HepG2 (cell line): ENCODE data around the gene FSTL1. TPM values are rescaled to one million over a fixed set of nuclear protein-coding genes. Genes with fewer than 3 reads are reported as not detected.

Experiments used
- ATAC-seq: fragments of 200-7000 bp; cut with Tn5 transposase; 3 replicates; pipeline ENCODE4 v1.9.1; 2020; ENCODE audit warnings: mild to moderate bottlenecking, moderate library complexity
- BruUV-seq: library from RNA; stranded (reverse); fragments of 400-500 nt; replicated peaks from 2 replicates; lab custom pipeline; 2021; lab: Mats Ljungman, UMichigan
- CTCF ChIA-PET: fragments of 300-600 bp; formaldehyde crosslinking; extraction: SDS; loops from one replicate; lab custom pipeline; 2021; ENCODE audit warnings: low total read pairs, inconsistent platforms, low intra/inter-chr PET ratio; lab: Yijun Ruan, JAX
- POLR2A ChIA-PET: fragments of 350-600 bp; sonication (Branson Sonifier 250); formaldehyde crosslinking; loops from one replicate; lab custom pipeline; 2020; ENCODE audit warnings: antibody characterized with exemption, inconsistent platforms; lab: Yijun Ruan, JAX
- DNase-seq: peaks from one replicate; pipeline ENCODE4 v3.0.0-alpha.2; 2015; ENCODE audit warnings: low spot score
- FAIRE-seq: peaks from 3 replicates; lab custom pipeline; 2011; peaks lifted over from hg19 to GRCh38; lab: Jason Lieb, UNC
- H2AFZ ChIP-seq: one replicate; pipeline ENCODE4 v1.6.1; 2011; ENCODE audit warnings: low read length, inconsistent platforms
- H3K27ac ChIP-seq: fragments of 300-600 bp; 3 replicates; pipeline ENCODE4 v1.8.0; 2011; ENCODE audit warnings: mixed run types, mild to moderate bottlenecking, mixed read lengths, low read length, inconsistent platforms; ENCODE audit not compliant: insufficient read depth; ENCODE audit errors: extremely low read length
- H3K27me3 ChIP-seq, 2 experiments: fragments of 200-600 bp in 1 of 2; 2 replicates in 1 of 2; 3 replicates in 1 of 2; pipeline versions ENCODE4 v1.6.0 to v1.8.0; 2011; ENCODE audit warnings: low read length in 2 of 2, mild to moderate bottlenecking in 2 of 2, moderate library complexity in 2 of 2, inconsistent platforms in 1 of 2; ENCODE audit not compliant: insufficient read depth in 2 of 2, control insufficient read depth in 1 of 2
- H3K36me3 ChIP-seq, 2 experiments: fragments of 200-600 bp in 1 of 2; replicated peaks in 1 of 2; 2 replicates in 1 of 2; 3 replicates in 1 of 2; pipeline versions ENCODE4 v1.5.1 to v1.8.0; 2011; ENCODE audit warnings: low read length in 2 of 2, inconsistent platforms in 1 of 2; ENCODE audit not compliant: insufficient read depth in 2 of 2, control insufficient read depth in 1 of 2
- H3K4me1 ChIP-seq: 2 replicates; pipeline ENCODE4 v1.5.1; 2012; ENCODE audit warnings: low read length, inconsistent platforms; ENCODE audit not compliant: insufficient read depth
- H3K4me2 ChIP-seq: 2 replicates; pipeline ENCODE4 v1.6.0; 2011; ENCODE audit warnings: low read depth, low read length, inconsistent platforms
- H3K4me3 ChIP-seq, 3 experiments: fragments of 200-600 bp in 1 of 3; sonication (generic), shearing (Covaris generic) in 1 of 3; replicated peaks in 1 of 3; 2 replicates each; pipeline ENCODE4 v1.5.1; 2011 to 2016; ENCODE audit warnings: low read length in 3 of 3, inconsistent platforms in 2 of 3, low read depth in 2 of 3, mild to moderate bottlenecking in 2 of 3, control low read depth in 1 of 3, mixed read lengths in 1 of 3; ENCODE audit not compliant: insufficient read depth in 1 of 3
- H3K79me2 ChIP-seq: one replicate; pipeline ENCODE4 v1.6.1; 2011; ENCODE audit warnings: low read length, inconsistent platforms; ENCODE audit not compliant: insufficient read depth
- H3K9ac ChIP-seq: 2 replicates; pipeline ENCODE4 v1.6.0; 2011; ENCODE audit warnings: mild to moderate bottlenecking, low read depth, low read length, inconsistent platforms; ENCODE audit not compliant: insufficient read depth
- H3K9me3 ChIP-seq: 2 replicates; pipeline ENCODE4 v1.5.1; 2012; ENCODE audit warnings: mild to moderate bottlenecking, low read length
- H4K20me1 ChIP-seq: 2 replicates; pipeline ENCODE4 v1.6.0; 2011; ENCODE audit warnings: inconsistent platforms, mild to moderate bottlenecking, low read length, moderate library complexity; ENCODE audit not compliant: insufficient read depth
- ARID5B ChIP-seq: IDR thresholded peaks from 2 replicates; pipeline ENCODE4 v1.4.0; 2020; ENCODE audit warnings: mild to moderate bottlenecking, missing genetic modification reagents
- DRAP1 ChIP-seq: IDR thresholded peaks from 2 replicates; pipeline ENCODE4 v1.6.1; 2016; ENCODE audit warnings: missing genetic modification reagents, missing compliant biosample characterization
- EHMT2 ChIP-seq: fragments of 200-600 bp; sonication (generic); IDR thresholded peaks from 2 replicates; pipeline ENCODE4 v1.7.0; 2017; ENCODE audit warnings: antibody characterized with exemption, low read depth, low read length, borderline replicate concordance
- HNRNPL ChIP-seq: fragments of 200-400 bp; formaldehyde crosslinking; IDR thresholded peaks from 2 replicates; pipeline ENCODE4 v1.6.1; 2017; ENCODE audit warnings: mild to moderate bottlenecking, low read depth, low read length
- MTERF4 ChIP-seq: sonication (generic); formaldehyde crosslinking; IDR thresholded peaks from 2 replicates; pipeline ENCODE4 v1.8.0; 2023; ENCODE audit warnings: mild to moderate bottlenecking, missing genetic modification reagents
- MTF1 ChIP-seq: sonication (generic); formaldehyde crosslinking; IDR thresholded peaks from 2 replicates; pipeline ENCODE4 v1.5.0; 2020; ENCODE audit warnings: missing genetic modification reagents
- RFXAP ChIP-seq: sonication (generic); formaldehyde crosslinking; IDR thresholded peaks from 2 replicates; pipeline ENCODE4 v1.4.0; 2020; ENCODE audit warnings: missing genetic modification reagents, borderline replicate concordance
- SETDB1 ChIP-seq: sonication (generic); formaldehyde crosslinking; IDR thresholded peaks from 2 replicates; pipeline ENCODE4 v1.5.1; 2020; ENCODE audit warnings: missing genetic modification reagents, mild to moderate bottlenecking, borderline replicate concordance
- U2AF2 ChIP-seq: fragments of 200-400 bp; formaldehyde crosslinking; IDR thresholded peaks from 2 replicates; pipeline ENCODE4 v1.6.1; 2017; ENCODE audit warnings: low read depth, mild to moderate bottlenecking, low read length
- UBTF ChIP-seq: sonication (generic); formaldehyde crosslinking; IDR thresholded peaks from 2 replicates; pipeline ENCODE4 v1.4.0; 2020; ENCODE audit warnings: mild to moderate bottlenecking, missing genetic modification reagents
- ZBTB21 ChIP-seq: sonication (generic); formaldehyde crosslinking; IDR thresholded peaks from 2 replicates; pipeline ENCODE4 v1.4.0; 2020; ENCODE audit warnings: missing genetic modification reagents
- ZNF335 ChIP-seq: sonication (generic); formaldehyde crosslinking; IDR thresholded peaks from 2 replicates; pipeline ENCODE4 v1.4.0; 2020; ENCODE audit warnings: missing genetic modification reagents
- ZNF354B ChIP-seq: sonication (generic); formaldehyde crosslinking; IDR thresholded peaks from 2 replicates; pipeline ENCODE4 v1.8.0; 2022; ENCODE audit warnings: mild to moderate bottlenecking, missing genetic modification reagents
- ZNF512 ChIP-seq: sonication (generic); formaldehyde crosslinking; IDR thresholded peaks from 2 replicates; pipeline ENCODE4 v1.4.0; 2020; ENCODE audit warnings: mild to moderate bottlenecking, missing genetic modification reagents
- ZNF839 ChIP-seq: sonication (generic); formaldehyde crosslinking; IDR thresholded peaks from 2 replicates; pipeline ENCODE4 v1.4.0; 2020; ENCODE audit warnings: missing genetic modification reagents, mild to moderate bottlenecking, borderline replicate concordance
- WGBS: methylation state at CpG from one replicate; pipeline ENCODE4 v1.1.6; 2017; ENCODE audit warnings: low lambda C conversion rate; 5-methylcytosine and 5-hydroxymethylcytosine counted together
- in situ Hi-C: cut with HindIII; loops from 2 replicates; pipeline ENCODE4 v1.10.0; 2017; ENCODE audit warnings: low pct_unique_long_range_greater_than_20kb; ENCODE audit not compliant: extremely low pct_ligation_motif_present
- intact Hi-C: fragments of 100-400 bp; cut with micrococcal nuclease; formaldehyde crosslinking; loops from one replicate; pipeline ENCODE4 v1.10.0; 2022; ENCODE audit not compliant: unreplicated experiment
- polyA plus RNA-seq, 8 experiments: library from polyadenylated mRNA; depleted of rRNA in 3 of 8; stranded (reverse) in 7 of 8; unstranded in 1 of 8; fragments of >200 nt; fragmentation: Illumina TruSeq in 4 of 8; extraction: Trizol in 4 of 8; gene quantifications; 2 replicates each; pipeline versions ENCODE4 v1.2.1 to v1.2.3, GENCODE V29; 2011 to 2016; ENCODE audit warnings: low read depth in 4 of 8, missing spikeins in 1 of 8, mixed read lengths in 1 of 8; ENCODE audit not compliant: insufficient read depth in 1 of 8
- total RNA-seq, 5 experiments: library from RNA; depleted of rRNA; stranded (reverse); fragments of >200 nt; fragmentation: Illumina TruSeq; extraction: Trizol; gene quantifications; 2 replicates each; pipeline ENCODE4 v1.2.3, GENCODE V29; 2016; ENCODE audit warnings: low read depth in 1 of 5

Gene FSTL1
- total and polyA plus RNA-seq, 2 of the 13 experiments (the other 11 are each of a cell fraction or from before 2014, with no cell fraction given): 0.07 to 0.29 TPM

- in situ Hi-C loops: no loop called here
- H3K4me3 ChIP-seq: no peak overlapping the region
- no peak for ATAC-seq
- intact Hi-C loops: no loop called here
- no peak overlapping the region for H2AFZ ChIP-seq
- H3K27ac ChIP-seq: no peak overlapping the region
- ChIA-PET POLR2A (no interaction called here), CTCF (no interaction called here)
- no peak overlapping the region for H3K4me2 ChIP-seq
- no peaks in the 10 kb centered on the region for H3K4me1 ChIP-seq
- no peaks in the 10 kb centered on the region for H3K36me3 ChIP-seq
- DNase-seq: no peak
- BruUV-seq: no TSS peak
- H3K79me2 ChIP-seq: no peaks in the 10 kb centered on the region
- WGBS: 18% methylated on average over 3 of the region's 3 CpGs
- H3K9me3 ChIP-seq: peaks cover 4% of the 10 kb centered on the region; the same call in 1 of the 2 replicates
- no peak for FAIRE-seq
- no peaks in the 10 kb centered on the region for H4K20me1 ChIP-seq
- no peak overlapping the region for H3K9ac ChIP-seq
- H3K27me3 ChIP-seq: peaks cover 0 to 5% of the 10 kb centered on the region in 2 experiments; a peak in 1 of 5 replicates
- no peak for TF ChIP-seq MTF1 (CRISPR knock-in tag)
- no peak for TF ChIP-seq SETDB1
- no peak for TF ChIP-seq ZNF335 (CRISPR knock-in tag)
- no peak for TF ChIP-seq EHMT2
- no peak for TF ChIP-seq DRAP1 (CRISPR knock-in tag)
- TF ChIP-seq MTERF4 (CRISPR knock-in tag): no peak
- no peak for TF ChIP-seq UBTF (CRISPR knock-in tag)
- TF ChIP-seq HNRNPL: no peak
- TF ChIP-seq ZBTB21 (CRISPR knock-in tag): no peak
- TF ChIP-seq ZNF512 (CRISPR knock-in tag): no peak
- TF ChIP-seq ARID5B (CRISPR knock-in tag): no peak
- TF ChIP-seq U2AF2: no peak
- no peak for TF ChIP-seq ZNF354B (CRISPR knock-in tag)
- no peak for TF ChIP-seq ZNF839 (CRISPR knock-in tag)
- no peak for TF ChIP-seq RFXAP (CRISPR knock-in tag)
Observed at GRCh38 chr3:120496278-120497002, 45.6 kb upstream of the FSTL1 start.
